ENCODE results near the gene ZNF511. TPM values are rescaled to one million over a fixed set of nuclear protein-coding genes. Genes with fewer than 3 reads are reported as not detected.
A peak's percentile ranks its signal among the peaks of the same experiment; 100 is the strongest.

ZNF511 gene
- total RNA-seq, 2 experiments from 2014 or later, result 38.1 to 40.9 TPM

- H3K27me3 ChIP-seq (ENCODE audit: control insufficient read depth in 1 of 2, insufficient read depth in 2 of 2, low read length in 2 of 2), result no peaks in the 10 kb centered on the region
- CTCF ChIA-PET, result no interaction called here
- H3K9me3 ChIP-seq (ENCODE audit: control insufficient read depth in 1 of 2, insufficient read depth in 1 of 2, low read length in 2 of 2), result no peaks in the 10 kb centered on the region
- H3K27me3 Mint-ChIP-seq, result no peaks in the 10 kb centered on the region
- no peak for ATAC-seq (ENCODE audit: poor library complexity)
- POLR2A ChIA-PET, result no interaction called here
- no peak overlapping the region for H3K4me3 ChIP-seq (ENCODE audit: low read length)
- no peaks in the 10 kb centered on the region for H3K9me3 Mint-ChIP-seq
- H3K27ac ChIP-seq (ENCODE audit: low read depth in 1 of 2, low read length in 2 of 2), result no peak overlapping the region
- no peak for TF ChIP-seq CTCF (IDR thresholded peaks at IDR 0.05)
- H3K4me1 ChIP-seq (ENCODE audit: insufficient read depth, low read length), result peaks cover 4% of the 10 kb centered on the region
- no peaks in the 10 kb centered on the region for H3K4me1 Mint-ChIP-seq (ENCODE audit: low read depth)
- no peak overlapping the region for H3K27ac Mint-ChIP-seq
- no peak overlapping the region for H3K4me3 Mint-ChIP-seq
- DNase-seq, result peak in 3 of 14 experiments; percentile 30 to 76 (median 67)
- intact Hi-C loops (cut with DNase I, micrococcal nuclease), result no loop called here
- H3K36me3 Mint-ChIP-seq (ENCODE audit: low read depth), result peaks cover 69% of the 10 kb centered on the region
- peaks cover 82% of the 10 kb centered on the region for H3K36me3 ChIP-seq (ENCODE audit: insufficient read depth, low read length)
These were observed 15.6 kb upstream of the ZNF511 start for GRCh38 chr10:133292919-133293809.

- POLR2A ChIA-PET, result no interaction called here
These were observed 14.9 kb upstream of the ZNF511 start for GRCh38 chr10:133293810-133294119.

GRCh38 chr10:133294189-133294588, 14.5 kb upstream of the ZNF511 start:
- Histone ChIP-seq H3K9me3 (ENCODE audit: control insufficient read depth in 1 of 2, insufficient read depth in 1 of 2, low read length in 2 of 2) (no peaks in the 10 kb centered on the region), H3K4me1 (ENCODE audit: insufficient read depth, low read length) (peaks cover 4% of the 10 kb centered on the region), H3K4me3 (ENCODE audit: low read length) (no peak overlapping the region), H3K27ac (ENCODE audit: low read depth in 1 of 2, low read length in 2 of 2) (no peak overlapping the region), H3K27me3 (ENCODE audit: control insufficient read depth in 1 of 2, insufficient read depth in 2 of 2, low read length in 2 of 2) (no peaks in the 10 kb centered on the region), H3K36me3 (ENCODE audit: insufficient read depth, low read length) (peaks cover 83% of the 10 kb centered on the region)
- ChIA-PET CTCF (no interaction called here), POLR2A (no interaction called here)
- Mint-ChIP-seq H3K4me1 (ENCODE audit: low read depth) (no peaks in the 10 kb centered on the region), H3K27me3 (no peaks in the 10 kb centered on the region), H3K9me3 (no peaks in the 10 kb centered on the region), H3K27ac (no peak overlapping the region), H3K36me3 (ENCODE audit: low read depth) (peaks cover 72% of the 10 kb centered on the region), H3K4me3 (no peak overlapping the region)
- intact Hi-C loops (cut with DNase I, micrococcal nuclease), result no loop called here
- peak in 2 of 14 experiments; percentile 37 to 54 for DNase-seq
- no peak for TF ChIP-seq CTCF (IDR thresholded peaks at IDR 0.05)
- ATAC-seq (ENCODE audit: poor library complexity), result no peak

More at GRCh38 chr10:133293810-133294119, 14.9 kb upstream of the ZNF511 start:
- peaks cover 4% of the 10 kb centered on the region for H3K4me1 ChIP-seq (ENCODE audit: insufficient read depth, low read length)
- H3K27ac ChIP-seq (ENCODE audit: low read depth in 1 of 2, low read length in 2 of 2), result no peak overlapping the region
- ATAC-seq (ENCODE audit: poor library complexity) (no peak), DNase-seq (no peak)
- Mint-ChIP-seq H3K4me3 (no peak overlapping the region), H3K36me3 (ENCODE audit: low read depth) (peaks cover 72% of the 10 kb centered on the region), H3K27ac (no peak overlapping the region), H3K9me3 (no peaks in the 10 kb centered on the region), H3K27me3 (no peaks in the 10 kb centered on the region), H3K4me1 (ENCODE audit: low read depth) (no peaks in the 10 kb centered on the region)
- H3K27me3 ChIP-seq (ENCODE audit: control insufficient read depth in 1 of 2, insufficient read depth in 2 of 2, low read length in 2 of 2), result no peaks in the 10 kb centered on the region
- TF ChIP-seq CTCF (IDR thresholded peaks at IDR 0.05), result no peak
- H3K36me3 ChIP-seq (ENCODE audit: insufficient read depth, low read length), result peaks cover 83% of the 10 kb centered on the region
- H3K9me3 ChIP-seq (ENCODE audit: control insufficient read depth in 1 of 2, insufficient read depth in 1 of 2, low read length in 2 of 2), result no peaks in the 10 kb centered on the region
- CTCF ChIA-PET, result no interaction called here
- no peak overlapping the region for H3K4me3 ChIP-seq (ENCODE audit: low read length)
- intact Hi-C loops (cut with DNase I, micrococcal nuclease), result no loop called here

Data from CD4-positive, alpha-beta T cell (primary cell).